Nucleus accumbens (tissue), 56 donors: ENCODE measurements around the gene ENTPD2.
A peak's percentile ranks its signal among the peaks of the same experiment; 100 is the strongest.
"Not testable (repeated sequence)": the region's sequence is repeated elsewhere in the genome, so short reads cannot be mapped to it uniquely, and the experiment has no call there.

Experiments
- DNase-seq, 56 donors: peaks; one replicate each; lab custom pipeline; 2025; lab: John Stamatoyannopoulos, UW

The ENTPD2 gene

GRCh38 chr9:137048655-137049543 is 5.0 kb downstream of the ENTPD2 start:
- peak in 24 of 56 donors; percentile 23 to 68 (median 40) for DNase-seq

DNA sequence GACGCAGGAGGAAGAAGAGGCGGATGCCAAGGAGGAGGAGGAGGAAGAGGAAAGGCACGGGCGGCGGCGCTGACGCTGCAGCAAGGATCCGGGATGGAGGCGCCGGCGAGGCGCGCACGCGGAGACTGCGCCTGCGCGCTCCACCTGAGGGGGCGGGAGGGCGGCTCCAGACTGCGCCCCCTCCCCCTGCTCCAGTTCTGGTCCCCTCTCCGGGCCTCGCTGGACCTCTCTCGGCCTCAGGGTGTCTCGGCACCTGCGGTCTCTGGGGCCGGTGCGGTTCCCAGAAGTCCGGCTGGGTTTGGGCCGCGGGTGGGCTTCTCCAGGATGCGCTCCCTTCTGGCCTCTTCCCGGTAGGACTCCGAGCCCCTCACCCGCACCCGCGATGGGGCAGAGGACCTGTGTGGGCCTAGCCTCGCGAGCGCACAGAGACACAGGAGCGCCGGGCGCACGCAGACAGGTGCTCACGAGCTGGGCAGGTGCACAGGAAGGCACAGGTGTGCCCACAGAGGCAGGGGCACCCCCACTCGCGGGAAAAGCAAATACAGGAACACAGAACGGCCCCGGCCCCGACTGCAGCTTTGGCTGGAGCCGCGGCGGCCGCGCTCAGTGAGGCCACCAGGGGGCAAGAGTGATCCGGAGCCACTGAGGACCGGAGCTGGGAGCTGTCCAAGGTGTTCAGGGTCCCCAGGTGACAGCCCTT is 7.6 kb downstream of the ENTPD2 start, which contains the start of gene NPDC1:
TSS of gene NPDC1 (minus strand) at position 90 of the 700 bp plus-strand sequence. CDS start 188 bp downstream, outside the sequence.
- peak in 49 of 56 donors; percentile 24 to 83 (median 61) for DNase-seq

DNA sequence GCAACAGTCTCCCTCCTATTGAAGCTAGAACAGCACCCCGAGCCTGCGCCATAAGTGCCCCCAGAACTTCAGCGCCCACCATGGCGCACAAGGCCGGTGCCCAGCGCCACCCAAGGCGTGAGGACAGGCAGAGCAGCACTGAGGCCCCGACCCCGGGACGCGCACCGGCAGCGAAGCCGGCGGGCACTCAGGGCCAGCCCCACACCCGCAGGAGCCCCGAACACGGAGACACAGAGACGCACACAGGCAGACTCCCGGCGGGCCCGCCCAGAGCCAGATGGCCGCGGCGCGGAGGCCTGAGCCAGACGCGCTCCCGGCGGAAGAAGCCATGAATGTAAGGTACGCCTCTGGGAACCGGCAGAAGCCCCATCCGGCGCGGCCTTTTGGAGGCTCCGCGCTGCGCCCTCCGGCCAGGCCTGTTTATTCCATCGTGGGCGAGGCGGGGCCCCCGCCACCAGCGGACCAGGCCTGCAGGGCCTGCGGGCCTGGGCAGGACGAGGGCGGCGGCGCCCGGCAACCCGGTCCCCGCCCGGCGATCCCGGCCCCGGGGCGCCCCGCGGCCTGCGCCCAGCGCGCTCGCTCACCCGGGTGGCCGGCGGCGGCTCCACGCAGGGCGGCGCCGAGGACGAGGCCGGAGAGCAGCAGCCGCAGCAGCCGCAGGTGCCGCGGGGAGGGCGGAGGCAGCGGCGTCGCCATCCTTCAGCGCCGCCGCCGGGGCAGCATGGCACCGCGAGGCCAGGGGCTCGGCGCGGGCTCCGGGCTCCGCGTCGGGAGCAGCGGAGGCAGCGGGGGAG is 8.4 kb downstream of the ENTPD2 start:
- DNase-seq = peak in 11 of 56 donors; percentile 20 to 67 (median 27)

DNA sequence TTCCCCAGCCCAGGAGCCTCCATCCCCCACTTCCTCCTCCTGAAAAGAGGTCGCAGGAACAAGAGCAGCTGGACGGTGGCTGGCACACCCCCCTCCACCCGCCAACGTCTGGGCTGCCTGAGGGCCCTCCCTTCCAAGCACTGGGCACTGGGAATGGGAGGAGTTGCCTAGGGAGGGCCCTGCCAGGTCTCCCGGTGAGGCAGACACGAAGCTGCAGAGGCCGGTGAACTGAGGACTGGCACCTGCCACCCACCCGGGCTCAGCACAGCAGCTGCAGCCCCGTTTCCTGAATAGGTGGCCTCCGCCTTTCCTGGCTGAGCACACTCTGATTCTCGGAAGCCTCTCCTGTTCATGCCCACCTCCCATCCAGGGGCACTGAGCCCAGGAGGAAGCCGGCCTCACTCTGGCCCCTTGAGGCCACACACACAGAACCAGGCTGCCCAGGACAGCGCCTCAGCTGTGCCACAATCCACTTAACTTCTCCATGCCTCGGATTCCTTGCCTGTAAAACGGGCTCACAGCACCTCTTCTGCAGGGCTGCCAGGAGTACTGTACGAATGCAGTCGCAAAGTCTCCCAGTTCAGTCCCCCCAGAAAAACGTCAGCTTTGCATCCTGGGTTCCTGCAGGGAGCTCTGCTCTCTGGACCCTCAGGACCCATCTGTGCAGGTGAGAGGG is 9.2 kb downstream of the ENTPD2 start:
- peak in 4 of 56 donors; percentile 21 to 64 (median 34) for DNase-seq

DNA sequence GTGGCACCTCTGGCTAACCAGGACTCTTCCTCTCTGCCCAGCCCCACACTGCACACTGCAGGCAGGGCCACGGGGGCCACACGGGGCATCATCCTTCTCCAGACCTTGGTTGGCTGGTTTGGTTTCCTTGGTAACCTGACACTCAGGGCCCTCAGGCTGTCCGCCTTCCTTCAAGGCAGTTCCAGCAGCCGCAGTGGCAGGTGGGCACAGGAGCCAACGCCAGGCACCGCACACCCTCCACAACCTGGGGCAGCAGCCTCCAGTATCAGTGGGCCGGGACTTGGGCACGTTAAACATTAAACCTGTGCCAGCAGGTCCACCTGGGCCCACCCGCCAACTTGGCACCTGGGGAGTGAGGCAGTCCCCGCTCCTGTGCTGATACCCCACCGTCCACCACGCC is 9.8 kb downstream of the ENTPD2 start:
- no peak for DNase-seq

DNA sequence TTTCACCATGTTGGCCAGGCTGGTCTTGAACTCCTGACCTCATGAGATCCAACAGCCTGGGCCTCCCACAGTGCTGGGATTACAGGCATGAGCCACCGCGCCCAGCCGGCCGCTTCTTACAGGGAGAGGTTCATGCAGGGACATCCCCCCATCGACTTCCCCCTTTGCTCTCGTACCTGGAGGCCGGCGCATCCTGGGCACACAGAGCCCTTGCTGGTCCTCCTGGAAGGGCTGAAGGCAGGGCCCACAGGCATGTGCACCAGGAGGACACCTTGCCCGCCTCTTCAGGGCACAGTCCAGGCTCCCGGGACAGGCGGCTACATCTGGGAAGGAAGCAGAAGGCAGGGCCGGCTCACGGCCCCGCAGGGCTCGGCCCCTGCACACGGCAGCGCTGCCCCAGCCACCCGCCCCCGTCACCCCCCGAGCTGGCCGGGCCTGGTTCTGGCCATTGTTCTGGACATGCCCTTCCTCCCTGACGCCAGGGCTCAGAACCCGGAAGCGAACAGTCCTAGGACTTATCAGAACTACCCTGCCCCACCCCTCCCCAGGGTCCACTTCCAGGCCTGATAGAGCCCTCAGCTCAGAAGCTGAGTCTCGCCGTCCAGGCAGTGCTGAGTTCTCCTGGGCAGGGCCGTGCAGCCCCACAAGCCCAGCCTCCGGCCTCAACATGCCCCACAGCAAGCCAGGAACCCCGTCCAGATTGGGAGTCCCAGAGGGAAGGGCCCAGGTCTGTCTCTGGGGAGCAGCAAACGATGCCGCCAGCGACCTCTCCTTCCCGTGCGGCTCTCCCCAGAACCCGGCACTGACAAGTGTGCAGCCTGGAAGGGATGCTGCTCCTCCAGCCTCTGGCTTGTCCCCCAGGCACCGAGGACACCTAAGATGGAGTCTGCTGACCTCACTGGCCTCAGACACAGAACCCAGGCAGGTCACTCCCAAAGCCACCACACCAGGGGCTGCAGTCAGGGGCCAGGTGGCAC is 10.8 kb downstream of the ENTPD2 start:
- DNase-seq = no peak

DNA sequence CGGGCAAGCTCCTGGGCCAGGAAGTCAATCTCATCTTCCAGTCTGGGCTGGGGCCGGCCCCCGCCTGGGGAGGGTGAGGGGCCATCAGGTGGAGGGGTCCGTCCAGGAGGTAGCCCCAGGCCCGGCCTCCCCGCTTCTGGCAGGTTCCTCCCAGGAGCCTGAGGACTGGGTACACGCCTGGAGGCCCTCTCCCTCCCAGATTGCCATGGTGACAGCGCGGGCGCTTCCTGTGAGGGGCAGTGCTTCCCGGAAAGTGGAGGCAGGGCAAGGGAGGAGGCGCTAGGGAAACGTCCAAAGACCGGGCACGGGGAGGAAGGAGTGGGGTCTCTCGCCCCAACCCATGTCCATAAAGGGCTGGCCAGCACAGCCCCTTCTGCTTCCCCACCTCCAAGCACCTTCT is 12.7 kb downstream of the ENTPD2 start:
- DNase-seq = no peak

GRCh38 chr9:137040568-137040967 is 13.3 kb downstream of the ENTPD2 start:
- no peak for DNase-seq

DNA sequence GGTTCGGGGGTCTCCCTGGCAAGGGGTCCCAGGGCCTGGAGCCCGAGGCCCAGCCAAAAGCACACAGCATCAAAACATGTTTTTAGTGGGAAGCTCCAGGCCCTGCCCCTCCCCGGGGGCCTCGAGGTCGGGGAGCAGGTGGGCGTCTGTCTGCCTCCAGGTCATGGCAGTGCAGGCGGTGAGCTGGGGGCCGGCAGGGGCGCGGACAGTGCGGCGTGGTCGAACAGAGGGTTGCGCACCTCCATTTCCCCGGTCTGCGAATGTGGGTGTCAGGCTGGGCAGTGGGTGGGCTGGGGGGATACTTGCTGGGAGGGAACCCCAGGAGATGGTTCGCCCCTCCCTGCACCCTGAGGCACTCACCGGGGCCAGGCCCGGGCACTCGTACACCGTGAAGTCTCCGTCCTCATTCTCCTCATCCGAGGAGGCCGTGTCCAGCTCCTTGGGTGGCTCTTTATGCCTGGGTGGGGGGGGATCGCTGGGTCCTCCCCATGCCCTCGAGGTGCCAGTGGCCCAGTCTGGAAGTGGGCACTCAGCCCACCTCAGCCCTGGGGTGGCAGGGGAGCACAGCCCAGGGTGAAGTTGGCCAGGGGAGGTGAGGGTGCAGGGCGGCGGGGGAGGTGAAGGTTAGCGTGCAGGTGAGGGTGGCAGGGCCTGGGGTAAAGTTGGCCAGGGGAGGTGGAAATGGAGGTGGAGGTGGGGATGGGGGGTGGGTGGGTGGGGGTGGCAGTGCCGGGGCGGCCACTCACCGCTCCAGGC is 14.1 kb downstream of the ENTPD2 start:
- no peak for DNase-seq

DNA sequence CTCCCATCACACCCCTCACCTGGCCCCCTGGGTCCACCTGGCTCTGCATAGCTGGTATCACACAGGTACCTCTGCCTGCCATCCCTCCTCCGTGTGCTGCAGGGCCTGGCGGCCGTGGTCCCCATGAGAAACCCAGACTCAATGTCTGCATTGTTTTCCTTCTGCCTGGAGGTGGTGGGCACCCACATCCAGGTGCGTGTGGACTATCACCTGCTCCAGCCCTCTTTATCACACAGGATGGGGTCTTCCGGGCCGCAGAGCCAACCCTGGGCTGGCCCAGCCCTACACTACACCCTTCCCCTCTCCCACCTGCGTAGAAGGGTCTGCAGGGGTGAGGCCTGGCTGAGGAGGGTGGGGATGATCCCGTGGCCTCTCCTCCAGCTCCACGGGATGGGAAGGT is 14.9 kb downstream of the ENTPD2 start:
- no peak for DNase-seq

DNA sequence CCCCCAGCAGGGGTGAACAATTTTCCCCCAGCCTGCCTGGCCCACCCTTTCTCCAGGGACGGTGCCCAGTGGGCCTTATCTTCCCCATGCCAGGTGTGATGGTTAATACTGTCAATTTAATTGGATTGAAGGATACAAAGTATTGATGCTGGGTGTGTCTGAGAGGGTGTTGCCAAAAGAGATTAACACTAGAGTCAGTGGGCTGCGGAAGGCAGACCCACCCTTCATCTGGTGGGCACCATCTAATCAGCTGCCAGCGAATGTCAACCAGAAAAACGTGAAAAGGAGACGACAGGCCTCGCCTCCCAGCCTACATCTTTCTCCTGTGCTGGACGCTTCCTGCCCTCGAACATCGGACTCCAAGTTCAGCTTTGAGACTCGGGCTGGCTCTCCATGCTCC is 16.4 kb downstream of the ENTPD2 start:
- no peak for DNase-seq

DNA sequence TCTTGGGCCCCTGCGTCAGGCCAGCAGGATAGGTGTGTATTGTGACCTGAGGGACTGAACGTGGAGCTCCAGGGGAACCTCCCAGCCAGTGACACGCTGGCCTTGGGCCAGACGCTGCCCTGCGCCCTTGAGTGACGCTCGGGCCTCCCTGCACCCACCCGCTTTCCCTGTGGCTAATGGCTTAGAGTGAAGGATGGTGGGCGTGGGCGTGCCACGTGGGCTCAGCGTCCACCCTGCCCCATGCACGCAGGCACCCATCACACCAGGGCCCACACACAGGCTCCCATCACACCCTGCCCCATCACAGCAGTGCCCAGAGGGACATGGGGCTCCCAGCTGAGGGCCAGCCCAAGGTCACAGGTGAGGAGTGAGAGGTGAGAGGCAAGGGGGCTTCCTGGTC is 16.8 kb downstream of the ENTPD2 start:
- DNase-seq = no peak

GRCh38 chr9:137035937-137036336 is 17.9 kb downstream of the ENTPD2 start:
- no peak for DNase-seq

DNA sequence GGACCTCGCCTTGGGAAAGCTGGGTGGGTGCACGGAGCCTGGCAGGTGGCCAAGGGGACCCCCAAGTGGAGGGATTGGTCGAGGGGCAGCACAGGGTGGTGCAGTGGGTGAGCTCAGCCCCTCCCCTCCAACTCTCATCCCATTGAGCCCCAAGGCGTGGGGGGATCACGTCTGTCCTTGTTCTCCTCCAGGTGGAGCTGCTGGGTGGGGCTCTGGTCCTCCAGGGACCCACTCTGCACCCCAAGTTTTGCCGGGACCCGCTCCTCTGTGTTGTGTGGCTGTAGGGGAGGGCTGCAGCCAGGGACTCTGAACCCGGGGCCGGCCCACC is 18.4 kb downstream of the ENTPD2 start:
- no peak for DNase-seq

GRCh38 chr9:137034709-137035506 is 19.0 kb downstream of the ENTPD2 start:
- peak in 54 of 56 donors; percentile 37 to 88 (median 76) for DNase-seq

GRCh38 chr9:137034039-137034708 is 19.7 kb downstream of the ENTPD2 start:
- no peak for DNase-seq

GRCh38 chr9:137033481-137033880 is 20.4 kb downstream of the ENTPD2 start:
- not testable (repeated sequence) for DNase-seq
